GM21529 (cell line): ENCODE measurements around the gene MON1A.
"Not testable (repeated sequence)": the region's sequence is repeated elsewhere in the genome, so short reads cannot be mapped to it uniquely, and the experiment has no call there.

ENCODE experiments used
- ATAC-seq: cut with Tn5 transposase; IDR thresholded peaks from one replicate; pipeline ENCODE4 v1.9.1; 2021; ENCODE audit not compliant: unreplicated experiment

MON1A gene

DNA sequence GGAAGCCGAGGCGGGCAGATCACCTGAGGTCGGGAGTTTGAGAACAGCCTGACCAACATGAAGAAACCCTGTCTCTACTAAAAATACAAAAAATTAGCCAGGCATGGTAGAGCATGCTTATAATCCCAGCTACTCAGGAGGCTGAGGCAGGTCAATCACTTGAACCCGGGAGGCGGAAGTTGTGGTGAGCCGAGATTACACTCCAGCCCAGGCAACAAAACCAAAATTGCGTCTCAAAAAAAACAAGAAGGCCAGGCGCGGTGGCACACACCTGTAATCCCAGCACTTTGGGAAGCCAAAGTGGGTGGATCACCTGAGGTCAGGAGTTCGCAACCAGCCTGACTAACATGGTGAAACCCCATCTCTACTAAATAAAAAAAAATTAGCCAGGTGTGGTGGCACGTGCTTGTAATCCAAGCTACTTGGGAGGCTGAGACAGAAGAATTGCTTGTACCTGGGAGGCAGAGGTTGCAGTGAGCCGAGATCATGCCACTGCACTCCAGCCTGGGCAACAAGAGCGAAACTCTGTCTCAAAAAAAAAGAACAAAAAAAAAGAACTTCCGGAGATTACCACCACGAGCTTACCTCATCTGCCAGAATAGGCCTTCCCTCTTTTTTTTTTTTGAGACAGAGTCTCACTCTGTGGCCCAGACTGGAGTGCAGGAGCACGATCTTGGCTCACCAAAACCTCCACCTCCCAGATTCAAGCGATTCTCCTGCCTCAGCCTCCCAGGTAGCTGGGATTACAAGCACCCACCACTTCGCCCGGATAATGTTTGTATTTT lies 11.6 kb downstream of the MON1A start:
- not testable (repeated sequence) for ATAC-seq

DNA sequence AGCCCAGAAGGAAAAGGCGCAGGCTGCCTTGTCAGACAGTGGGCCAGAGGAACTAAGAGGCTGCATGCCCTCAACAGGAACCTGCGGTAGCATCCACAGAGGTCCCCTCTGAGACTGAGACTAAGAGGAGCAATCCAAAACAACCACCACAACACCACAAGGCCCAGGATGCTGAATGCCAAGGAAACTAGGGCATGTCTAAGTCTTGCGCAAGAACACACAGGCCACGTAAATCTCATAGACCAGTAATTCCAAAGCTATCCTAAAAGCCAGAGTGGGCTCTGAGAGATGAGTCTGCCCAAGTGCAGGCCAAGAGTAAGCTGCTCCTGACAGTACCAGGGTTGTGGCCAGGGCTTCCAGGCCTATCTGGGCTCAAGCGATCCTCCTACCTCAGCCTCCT lies 12.9 kb downstream of the MON1A start:
- no peak for ATAC-seq

DNA sequence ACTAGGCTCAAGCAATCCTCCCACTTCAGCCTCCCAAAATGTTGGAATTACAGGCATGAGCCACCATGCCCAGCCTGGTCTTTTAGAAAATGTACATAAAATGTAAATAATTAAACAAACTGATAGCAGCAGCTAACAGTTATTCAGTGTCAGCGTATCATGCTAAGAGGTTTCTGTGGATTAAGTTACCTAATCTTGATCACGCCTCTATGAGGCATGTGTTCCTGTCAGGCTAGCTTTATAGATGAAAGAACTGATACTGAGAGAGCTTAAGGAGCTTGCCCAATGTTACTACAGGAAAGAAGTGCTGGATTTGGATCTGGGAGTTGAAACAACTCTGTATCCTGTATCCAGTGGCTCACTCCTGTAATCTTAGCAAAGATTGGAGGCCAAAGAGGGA lies 14.7 kb downstream of the MON1A start:
- no peak for ATAC-seq

DNA sequence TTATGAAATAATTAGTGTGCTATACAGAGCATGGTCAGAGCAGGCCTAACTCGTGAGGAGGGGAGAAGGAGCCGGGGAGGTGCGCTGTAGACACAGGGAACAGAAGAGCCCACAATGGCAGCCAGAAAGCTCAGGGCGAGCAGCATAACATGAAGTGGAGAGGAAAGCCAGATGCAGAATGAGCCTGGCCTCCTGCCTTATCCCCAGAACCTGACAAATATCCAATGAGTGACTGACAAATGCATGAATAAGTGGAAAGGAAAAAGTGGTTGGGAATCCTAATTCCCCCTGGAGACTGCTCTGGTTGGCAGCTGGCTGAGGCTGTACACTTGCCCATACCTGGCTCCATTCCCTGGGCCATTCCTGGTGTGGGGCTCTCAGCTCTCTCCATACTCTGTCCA lies 16.7 kb downstream of the MON1A start:
- no peak for ATAC-seq

GRCh38 chr3:49911611-49912010 lies 18.0 kb downstream of the MON1A start:
- ATAC-seq, result no peak

DNA sequence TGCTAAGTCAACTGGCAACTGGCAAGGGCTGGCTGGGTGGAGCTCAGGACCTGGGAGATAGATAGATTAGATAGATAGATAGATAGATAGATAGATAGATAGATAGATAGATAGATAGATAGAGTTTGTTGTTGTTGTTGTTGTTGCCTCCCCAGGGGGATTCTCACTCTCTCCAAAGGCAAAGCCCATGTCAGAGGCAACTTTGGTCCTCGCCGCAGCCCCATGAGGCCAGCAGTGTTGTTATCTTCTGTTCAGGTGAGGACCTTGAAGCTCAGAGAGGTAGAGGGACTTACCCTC lies 18.5 kb downstream of the MON1A start:
- ATAC-seq, result no peak

DNA sequence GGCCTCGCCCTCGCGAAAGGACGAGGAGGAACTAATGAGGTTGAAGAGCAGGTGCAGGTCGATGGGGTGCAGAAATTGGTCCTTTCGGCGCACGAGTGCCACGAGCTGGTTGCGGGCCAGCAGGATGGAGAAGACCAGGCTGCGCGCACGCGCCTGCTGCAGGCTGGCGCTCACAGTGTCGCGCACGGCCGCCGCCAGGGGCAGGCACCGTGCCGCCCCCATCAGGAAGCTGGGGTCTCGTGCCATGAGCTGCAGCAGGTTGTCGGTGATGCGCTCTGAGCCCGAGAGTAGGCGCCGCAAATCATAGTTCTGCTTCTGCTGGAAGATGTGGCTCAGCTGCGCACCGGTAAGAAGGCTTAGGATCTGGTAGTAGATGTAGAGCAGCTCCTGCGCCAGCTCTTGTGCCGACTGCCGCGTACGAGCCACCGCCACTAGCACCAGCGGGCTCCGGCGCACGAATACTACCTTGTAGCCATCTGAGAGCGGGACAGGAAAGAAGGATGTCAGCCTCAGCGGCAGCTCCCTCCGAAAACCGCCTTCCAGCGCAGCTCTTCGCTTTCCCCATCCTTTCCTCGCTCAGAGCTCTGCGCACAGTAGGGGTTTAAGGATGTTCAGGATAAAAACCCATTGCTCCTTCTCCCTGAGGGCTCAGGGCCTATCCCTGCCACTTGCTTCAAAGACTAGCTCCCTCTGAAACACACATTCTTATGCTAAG lies 19.0 kb downstream of the MON1A start:
- no peak for ATAC-seq

- ATAC-seq, result no peak
These were observed 21.0 kb downstream of the MON1A start for GRCh38 chr3:49908373-49909199.

DNA sequence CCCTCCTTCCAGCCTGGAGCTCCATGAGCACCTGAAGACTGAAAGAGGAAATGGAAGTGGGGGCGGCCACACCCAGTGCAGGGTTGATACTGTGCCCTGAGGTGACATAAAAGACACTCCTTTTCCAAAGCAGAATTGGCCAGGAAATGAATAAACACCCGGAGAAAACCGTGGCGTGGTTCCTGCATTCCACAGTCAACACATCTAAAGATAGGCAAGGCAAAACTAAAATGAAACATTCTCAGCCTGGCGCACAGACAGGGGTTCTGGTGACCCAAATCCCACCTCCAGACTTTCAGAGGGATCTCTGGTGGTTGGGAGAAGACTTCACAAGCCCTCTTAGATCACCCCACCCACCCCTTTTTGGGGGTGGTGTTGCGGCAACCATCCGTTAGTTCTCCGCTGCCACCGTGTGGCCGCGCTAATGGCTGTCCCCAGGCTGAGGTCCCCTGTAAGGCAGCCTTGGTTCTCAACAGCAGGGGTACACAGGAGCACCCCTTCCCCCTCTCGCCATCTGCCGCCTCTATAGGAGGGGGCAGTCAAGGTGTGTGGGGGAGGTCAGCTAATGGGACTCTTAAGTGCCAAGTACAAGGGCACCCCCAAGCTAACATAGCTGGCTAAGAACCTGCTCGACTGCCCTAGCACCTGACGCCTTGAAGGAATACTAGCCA lies 23.4 kb downstream of the MON1A start:
- ATAC-seq, result no peak

DNA sequence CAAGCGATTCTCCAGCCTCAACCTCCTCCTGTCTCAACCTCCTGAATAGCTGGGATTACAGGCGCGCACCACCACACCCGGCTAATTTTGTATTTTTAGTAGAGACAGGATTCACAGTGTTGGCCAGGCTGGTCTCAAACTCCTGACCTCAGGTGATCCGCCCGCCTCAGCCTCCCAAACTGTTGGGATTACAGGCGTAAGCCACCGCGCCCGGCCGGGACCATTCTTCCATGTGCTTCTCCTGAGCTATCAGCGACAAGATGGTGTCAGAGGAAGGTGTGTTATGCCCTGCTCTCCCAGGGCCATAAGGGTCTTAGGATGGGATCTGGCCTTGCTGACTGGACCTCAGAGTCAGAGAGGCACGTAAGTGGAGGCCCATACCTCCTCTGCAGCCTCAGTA lies 25.2 kb downstream of the MON1A start:
- ATAC-seq, result not testable (repeated sequence)

DNA sequence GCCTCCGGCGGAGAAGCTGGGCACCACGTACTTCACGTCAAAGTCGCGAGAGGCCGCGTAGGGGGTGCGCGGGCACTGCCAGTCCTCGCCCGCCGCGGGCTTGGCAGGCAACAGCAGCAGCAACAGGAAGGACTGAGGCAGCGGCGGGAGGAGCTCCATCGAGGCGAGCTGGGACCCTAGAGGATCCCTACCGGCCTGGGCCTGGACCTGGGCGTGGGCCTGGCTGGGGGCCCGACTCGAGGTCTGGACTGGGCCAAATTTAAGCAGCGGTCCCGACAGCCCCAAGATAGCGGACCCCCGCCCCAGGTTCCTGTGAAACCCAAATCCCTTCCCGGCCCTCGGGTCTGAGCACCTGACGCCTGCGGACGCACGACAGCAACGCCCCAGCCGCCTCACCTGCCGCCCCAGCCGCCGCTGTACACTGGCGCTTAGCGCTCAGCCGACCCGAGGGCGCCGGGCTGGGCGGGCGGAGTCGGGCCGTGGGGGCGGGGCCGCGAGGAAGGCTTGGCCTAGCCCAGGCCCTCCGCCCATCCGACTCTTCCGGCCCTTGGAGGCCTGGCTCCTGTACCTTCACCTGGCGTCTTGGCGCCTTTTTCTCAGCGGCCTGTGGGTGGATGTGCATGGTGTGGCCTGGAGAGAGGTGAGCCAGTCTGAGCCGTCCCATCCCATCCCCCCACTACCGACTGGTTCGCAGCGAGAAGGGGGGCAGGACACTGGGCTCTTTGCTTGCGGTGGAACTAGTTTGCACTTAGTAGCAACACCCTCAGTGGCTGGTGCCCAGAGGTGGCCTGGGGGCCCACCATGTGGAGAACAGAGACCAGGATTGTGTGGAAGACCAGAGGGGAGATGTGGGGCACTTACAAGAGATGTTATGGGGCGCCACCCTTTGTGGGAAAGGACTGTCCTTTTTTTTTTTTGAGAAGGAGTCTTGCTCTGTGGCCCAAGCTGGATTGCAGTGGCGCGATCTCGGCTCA lies 25.9 kb downstream of the MON1A start, which contains the start of gene MST1R:
MST1R (minus strand) TSS at position 423 of the 974 bp plus-strand sequence; CDS start at position 159, 264 bp downstream.
- peak; percentile 68 for ATAC-seq

GRCh38 chr3:49902511-49903345 lies 26.9 kb downstream of the MON1A start:
- no peak for ATAC-seq

- no peak for ATAC-seq
These were observed 28.0 kb downstream of the MON1A start for GRCh38 chr3:49901366-49902339.

GRCh38 chr3:49900491-49901153 lies 29.0 kb downstream of the MON1A start:
- no peak for ATAC-seq

DNA sequence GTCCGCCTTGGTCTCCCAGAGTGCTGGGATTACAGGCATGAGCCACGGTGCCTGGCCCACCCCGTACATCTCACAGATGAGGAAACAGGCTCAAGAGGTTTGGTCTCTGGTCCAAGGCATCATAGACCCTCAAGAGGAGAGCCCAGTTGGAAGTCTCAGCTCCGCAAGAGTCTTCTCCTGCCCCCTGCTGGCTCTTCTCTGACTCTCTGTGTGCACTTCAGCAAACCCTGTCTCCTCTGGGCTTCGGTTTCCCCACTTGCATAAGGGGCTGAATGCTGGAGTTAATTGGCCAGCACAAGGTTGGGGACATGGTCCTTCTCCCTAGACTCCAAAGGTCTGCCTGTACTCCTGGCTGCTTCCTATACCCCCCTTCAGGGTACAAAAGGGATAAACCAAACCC lies 29.8 kb downstream of the MON1A start:
- no peak for ATAC-seq

GRCh38 chr3:49898991-49899390 lies 30.6 kb downstream of the MON1A start:
- ATAC-seq, result no peak

DNA sequence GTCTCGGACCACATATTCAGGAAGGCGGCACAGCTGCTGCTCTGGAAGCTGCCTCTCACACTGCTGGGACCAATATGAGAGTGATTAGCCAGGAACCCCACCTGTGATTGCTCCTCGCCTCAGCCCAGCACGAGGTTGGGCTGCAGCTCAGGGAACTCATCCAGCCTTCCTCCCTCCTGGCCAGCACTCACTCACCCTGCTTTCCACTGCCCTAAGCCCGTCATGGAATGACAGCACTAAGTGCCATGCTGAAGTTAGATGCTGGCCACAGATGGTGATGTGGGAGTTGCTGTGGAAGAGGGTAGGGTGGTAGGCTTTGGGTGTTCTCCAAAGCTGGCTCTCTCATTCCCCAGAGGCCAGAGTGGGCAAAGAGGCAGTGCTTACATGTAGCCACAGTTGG lies 33.3 kb downstream of the MON1A start:
- ATAC-seq, result no peak
